Epithelial cell of esophagus (primary cell): ENCODE data around the gene LIF.

ENCODE experiments used
- DNase-seq: peaks from one replicate; pipeline ENCODE4 v3.0.0; 2010; ENCODE audit warnings: low read depth
- H3K4me3 ChIP-seq: 2 replicates; pipeline ENCODE4 v1.5.1; 2011; ENCODE audit warnings: mild to moderate bottlenecking, low read length, control low read depth
- CTCF ChIP-seq: IDR thresholded peaks from 2 replicates; pipeline ENCODE4 v1.5.1; 2011; ENCODE audit warnings: low read depth, mild to moderate bottlenecking, low read length, control low read depth, inconsistent platforms; ENCODE audit not compliant: insufficient read depth; ENCODE audit errors: missing control alignments

LIF gene

DNA sequence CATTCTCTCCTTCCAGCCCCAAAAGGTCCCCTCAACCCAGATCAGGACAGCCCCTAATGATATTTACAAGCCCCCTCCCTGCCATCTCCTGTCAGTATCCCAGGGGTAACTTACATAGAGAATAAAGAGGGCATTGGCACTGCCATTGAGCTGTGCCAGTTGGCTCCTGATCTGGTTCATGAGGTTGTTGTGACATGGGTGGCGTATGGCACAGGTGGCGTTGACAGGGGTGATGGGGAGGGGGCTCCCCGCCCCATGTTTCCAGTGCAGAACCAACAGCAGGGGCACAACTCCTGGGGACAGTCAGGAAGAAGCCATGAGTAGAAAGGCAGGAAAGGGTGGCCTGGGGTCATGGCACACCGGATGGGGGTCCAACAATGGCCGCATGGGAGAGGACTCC lies 1.9 kb downstream of the LIF start:
- no peak for TF ChIP-seq CTCF
- H3K4me3 ChIP-seq = no peak overlapping the region
- DNase-seq = no peak

- no peak overlapping the region for H3K4me3 ChIP-seq
- TF ChIP-seq CTCF = no peak
- DNase-seq = no peak
Observed at GRCh38 chr22:30244066-30244465, 2.5 kb downstream of the LIF start.

- TF ChIP-seq CTCF = no peak
- no peak overlapping the region for H3K4me3 ChIP-seq
- no peak for DNase-seq
Observed at GRCh38 chr22:30243661-30244060, 2.9 kb downstream of the LIF start.

- no peak for DNase-seq
- H3K4me3 ChIP-seq = no peak overlapping the region
Observed at GRCh38 chr22:30241576-30242371, 4.8 kb downstream of the LIF start.

GRCh38 chr22:30240541-30241417 lies 5.8 kb downstream of the LIF start:
- no peak for DNase-seq
- H3K4me3 ChIP-seq = no peak overlapping the region
- TF ChIP-seq CTCF = no peak

More at GRCh38 chr22:30241576-30242371, 4.8 kb downstream of the LIF start:
- no peak for TF ChIP-seq CTCF

GRCh38 chr22:30239488-30240405 lies 6.8 kb downstream of the LIF start:
- TF ChIP-seq CTCF = no peak
- no peak for DNase-seq
- no peak overlapping the region for H3K4me3 ChIP-seq
